CD4-positive, alpha-beta T cell treated with Interleukin-10 for 1 hour (primary cell): ENCODE measurements around the gene FRMD4B.
"Not testable (repeated sequence)": the region's sequence is repeated elsewhere in the genome, so short reads cannot be mapped to it uniquely, and the experiment has no call there.

Source experiments
- DNase-seq: peaks from one replicate; pipeline ENCODE4 v3.0.0-alpha.2; 2020

Gene FRMD4B

GRCh38 chr3:69277403-69277802, 108.5 kb downstream of the FRMD4B start:
- not testable (repeated sequence) for DNase-seq

- DNase-seq, result no peak
These were observed 109.0 kb downstream of the FRMD4B start for GRCh38 chr3:69276884-69277283.

- not testable (repeated sequence) for DNase-seq
These were observed 109.7 kb downstream of the FRMD4B start for GRCh38 chr3:69276191-69276590.

- DNase-seq, result no peak
These were observed 112.0 kb downstream of the FRMD4B start for GRCh38 chr3:69273896-69274295.

- no peak for DNase-seq
These were observed 113.3 kb downstream of the FRMD4B start for GRCh38 chr3:69272556-69272955.

- no peak for DNase-seq
These were observed 114.8 kb downstream of the FRMD4B start for GRCh38 chr3:69271098-69271497.

GRCh38 chr3:69266585-69266984, 119.3 kb downstream of the FRMD4B start:
- no peak for DNase-seq

GRCh38 chr3:69266071-69266470, 119.8 kb downstream of the FRMD4B start:
- DNase-seq, result not testable (repeated sequence)

GRCh38 chr3:69260843-69261405, 125.0 kb downstream of the FRMD4B start:
- not testable (repeated sequence) for DNase-seq

- DNase-seq, result no peak
These were observed 125.6 kb downstream of the FRMD4B start for GRCh38 chr3:69260216-69260787.

- DNase-seq, result no peak
These were observed 126.8 kb downstream of the FRMD4B start for GRCh38 chr3:69259125-69259524.

- no peak for DNase-seq
These were observed 130.0 kb downstream of the FRMD4B start for GRCh38 chr3:69255928-69256327.

GRCh38 chr3:69254351-69254750, 131.5 kb downstream of the FRMD4B start:
- no peak for DNase-seq

- no peak for DNase-seq
These were observed 133.3 kb downstream of the FRMD4B start for GRCh38 chr3:69252631-69253030.

- DNase-seq, result no peak
These were observed 133.7 kb downstream of the FRMD4B start for GRCh38 chr3:69252141-69252540.

GRCh38 chr3:69251078-69251805, 134.6 kb downstream of the FRMD4B start:
- DNase-seq, result no peak

- DNase-seq, result peak; percentile 59
These were observed 135.9 kb downstream of the FRMD4B start for GRCh38 chr3:69250014-69250413.

GRCh38 chr3:69249001-69249400, 136.9 kb downstream of the FRMD4B start:
- no peak for DNase-seq

- DNase-seq, result no peak
These were observed 137.5 kb downstream of the FRMD4B start for GRCh38 chr3:69248436-69248835.

- DNase-seq, result no peak
These were observed 139.3 kb downstream of the FRMD4B start for GRCh38 chr3:69246612-69247011.

- DNase-seq, result no peak
These were observed 141.8 kb downstream of the FRMD4B start for GRCh38 chr3:69244039-69244438.

GRCh38 chr3:69241769-69242168, 144.1 kb downstream of the FRMD4B start:
- peak; percentile 4 for DNase-seq

GRCh38 chr3:69240651-69241568, 145.0 kb downstream of the FRMD4B start:
- no peak for DNase-seq
